Adrenal gland (tissue), 5 donors: Measurements from ENCODE around the gene XPNPEP2.

Experiments used
- POLR2A ChIP-seq, 2 donors: fragments of 450-650 bp; IDR thresholded peaks; one replicate each; pipeline ENCODE4 v1.6.1; 2017; ENCODE audit warnings: antibody characterized with exemption in 2 of 2, mild to moderate bottlenecking in 2 of 2, moderate library complexity in 1 of 2
- TF ChIP-seq, protein P1 (sequence below), 6 experiments: fragments of 450-650 bp in 4 of 6; fragments of 200-600 bp in 2 of 6; sonication (generic) in 1 of 6; IDR thresholded peaks; 1 replicate in 5 of 6; 2 replicates in 1 of 6; pipeline versions ENCODE4 v1.5.1 to v1.8.0; 2016 to 2021; ENCODE audit warnings: antibody characterized with exemption in 6 of 6, mild to moderate bottlenecking in 2 of 6, moderate library complexity in 1 of 6
- donor health status: DM: no; HTN: no; CAD: no.

DNA sequence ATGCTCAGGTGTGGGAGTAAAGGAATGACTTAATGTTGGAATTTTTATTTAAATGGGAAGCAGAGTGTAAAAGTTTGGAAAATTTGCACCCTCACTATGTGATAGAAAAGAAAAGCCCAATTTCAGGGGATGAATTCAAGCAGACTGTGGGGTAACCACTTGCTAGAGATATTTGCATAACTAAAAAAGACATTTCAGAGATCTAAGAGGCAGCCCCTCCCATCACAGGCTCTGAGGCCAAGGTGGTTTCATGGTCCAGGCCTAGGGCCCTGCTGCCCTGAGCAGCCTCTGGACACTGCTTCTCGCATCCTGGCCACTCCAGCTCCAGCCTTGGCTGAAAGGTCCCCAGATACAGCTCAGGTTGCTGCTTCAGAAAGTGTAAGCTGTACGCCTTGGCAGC, 5.9 kb upstream of the XPNPEP2 start:
- TF ChIP-seq, protein P1, sequence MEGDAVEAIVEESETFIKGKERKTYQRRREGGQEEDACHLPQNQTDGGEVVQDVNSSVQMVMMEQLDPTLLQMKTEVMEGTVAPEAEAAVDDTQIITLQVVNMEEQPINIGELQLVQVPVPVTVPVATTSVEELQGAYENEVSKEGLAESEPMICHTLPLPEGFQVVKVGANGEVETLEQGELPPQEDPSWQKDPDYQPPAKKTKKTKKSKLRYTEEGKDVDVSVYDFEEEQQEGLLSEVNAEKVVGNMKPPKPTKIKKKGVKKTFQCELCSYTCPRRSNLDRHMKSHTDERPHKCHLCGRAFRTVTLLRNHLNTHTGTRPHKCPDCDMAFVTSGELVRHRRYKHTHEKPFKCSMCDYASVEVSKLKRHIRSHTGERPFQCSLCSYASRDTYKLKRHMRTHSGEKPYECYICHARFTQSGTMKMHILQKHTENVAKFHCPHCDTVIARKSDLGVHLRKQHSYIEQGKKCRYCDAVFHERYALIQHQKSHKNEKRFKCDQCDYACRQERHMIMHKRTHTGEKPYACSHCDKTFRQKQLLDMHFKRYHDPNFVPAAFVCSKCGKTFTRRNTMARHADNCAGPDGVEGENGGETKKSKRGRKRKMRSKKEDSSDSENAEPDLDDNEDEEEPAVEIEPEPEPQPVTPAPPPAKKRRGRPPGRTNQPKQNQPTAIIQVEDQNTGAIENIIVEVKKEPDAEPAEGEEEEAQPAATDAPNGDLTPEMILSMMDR (IDR thresholded peaks at IDR 0.05) = no peak
- no peak for TF ChIP-seq POLR2A (IDR thresholded peaks at IDR 0.05)
